Measurements from ENCODE around the gene ZNF398. TPM values are rescaled to one million over a fixed set of nuclear protein-coding genes. Genes with fewer than 3 reads are reported as not detected.
A peak's percentile ranks its signal among the peaks of the same experiment; 100 is the strongest.

The ZNF398 gene
- total RNA-seq, 1 donor: 18.6 TPM

DNA sequence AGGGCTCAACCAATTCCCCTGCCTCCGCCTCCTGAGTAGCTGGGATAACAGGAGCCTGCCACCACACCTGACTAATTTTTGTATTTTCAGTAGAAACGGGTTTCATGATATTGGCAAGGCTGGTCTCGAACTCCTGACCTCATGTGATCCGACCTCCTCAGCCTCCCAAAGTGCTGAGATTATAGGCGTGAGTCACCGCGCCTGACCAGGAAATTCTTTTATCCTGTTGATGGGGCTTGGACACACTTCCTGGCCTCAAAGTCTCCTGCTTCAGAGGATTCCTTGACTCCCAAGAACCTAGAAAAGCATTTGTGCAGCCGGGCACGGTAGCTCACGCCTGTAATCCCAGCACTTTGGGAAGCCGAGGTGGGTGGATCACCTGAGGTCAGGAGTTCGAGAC is 37.3 kb upstream of the ZNF398 start:
- no peak for DNase-seq (ENCODE audit: low read depth)

DNA sequence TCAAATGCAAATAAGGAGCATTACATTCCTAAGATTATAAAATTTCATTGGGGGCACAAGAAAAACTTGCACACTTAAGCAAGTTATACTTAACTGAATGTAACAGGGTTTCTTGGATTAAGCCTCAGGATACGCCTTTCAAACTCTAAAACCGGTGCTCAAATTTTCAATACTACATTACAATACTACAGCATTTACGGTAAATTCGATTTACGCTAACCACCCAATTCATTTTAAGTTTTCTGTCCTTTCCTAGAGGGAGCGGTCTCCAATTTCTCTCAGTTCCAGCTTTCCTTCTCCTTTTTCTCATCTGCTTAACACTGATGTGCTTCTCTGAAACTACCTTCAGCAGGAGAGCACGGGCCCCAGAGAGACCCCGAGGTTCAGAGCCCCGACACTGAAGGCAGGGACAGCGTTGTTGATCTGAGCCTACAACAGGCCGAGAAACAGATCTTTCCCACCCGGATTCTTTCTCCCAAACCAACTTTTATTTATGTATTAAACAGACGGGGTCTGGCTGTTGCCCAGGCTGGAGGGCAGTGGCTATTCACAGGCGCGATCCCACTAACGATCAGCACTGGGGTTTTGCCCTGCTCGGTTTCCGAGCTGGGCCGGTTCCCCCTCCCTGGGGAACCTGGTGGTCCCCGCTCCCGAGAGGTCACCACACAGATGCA is 21.9 kb upstream of the ZNF398 start:
- DNase-seq (ENCODE audit: low read depth): peak; percentile 22
- no peak for TF ChIP-seq CTCF (IDR thresholded peaks at IDR 0.05; ENCODE audit: insufficient read depth, low read depth, low read length)
- H3K4me3 ChIP-seq (ENCODE audit: low read depth, low read length): peak overlapping the region; percentile 71

More for the DNA sequence above, 37.3 kb upstream of the ZNF398 start:
- no peak overlapping the region for H3K4me3 ChIP-seq (ENCODE audit: low read depth, low read length)
- no peak for TF ChIP-seq CTCF (IDR thresholded peaks at IDR 0.05; ENCODE audit: insufficient read depth, low read depth, low read length)

GRCh38 chr7:149125863-149126661 is 21.2 kb upstream of the ZNF398 start, which contains the start of gene ZNF425:
Gene ZNF425 (minus strand): TSS chr7:149126324. CDS start chr7:149126213, 111 bp downstream.
- peak; percentile 94 for TF ChIP-seq CTCF (IDR thresholded peaks at IDR 0.05; ENCODE audit: insufficient read depth, low read depth, low read length)
- peak; percentile 91 for DNase-seq (ENCODE audit: low read depth)
- peak within 1 kb of the TSS; percentile 71 for H3K4me3 ChIP-seq (ENCODE audit: low read depth, low read length)

DNA sequence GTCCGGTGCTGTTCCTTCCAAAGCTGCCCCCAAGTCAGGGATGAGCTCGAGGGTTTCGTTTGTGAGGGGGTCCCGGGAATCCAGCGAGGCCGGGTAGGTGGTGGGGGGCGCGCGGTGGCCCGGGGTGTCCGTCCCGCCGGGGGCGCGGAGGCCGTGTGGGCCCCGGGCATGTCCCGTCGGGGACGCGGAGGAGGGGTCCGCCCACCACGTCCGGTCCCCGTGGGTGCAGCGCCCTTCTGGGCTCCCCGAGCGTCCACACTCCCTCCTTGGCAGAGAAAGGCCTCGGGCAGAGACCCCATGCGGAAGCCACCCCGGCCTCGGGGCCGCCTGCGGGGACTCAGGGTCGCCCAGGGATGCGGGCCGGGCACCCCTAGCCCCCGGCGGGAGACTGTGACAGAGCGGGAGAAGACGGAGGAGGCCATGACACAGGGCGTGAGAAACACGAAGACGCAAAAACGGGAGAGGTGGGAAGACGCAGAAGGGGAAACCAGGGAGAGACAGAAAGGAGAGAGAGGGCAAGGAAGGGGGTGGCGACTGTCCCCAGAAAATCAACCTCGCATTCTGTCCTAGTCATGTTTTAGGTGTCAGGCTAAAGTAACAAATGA is 20.5 kb upstream of the ZNF398 start:
- H3K4me3 ChIP-seq (ENCODE audit: low read depth, low read length): peak overlapping the region; percentile 71
- peak; percentile 12 for DNase-seq (ENCODE audit: low read depth)
- no peak for TF ChIP-seq CTCF (IDR thresholded peaks at IDR 0.05; ENCODE audit: insufficient read depth, low read depth, low read length)

DNA sequence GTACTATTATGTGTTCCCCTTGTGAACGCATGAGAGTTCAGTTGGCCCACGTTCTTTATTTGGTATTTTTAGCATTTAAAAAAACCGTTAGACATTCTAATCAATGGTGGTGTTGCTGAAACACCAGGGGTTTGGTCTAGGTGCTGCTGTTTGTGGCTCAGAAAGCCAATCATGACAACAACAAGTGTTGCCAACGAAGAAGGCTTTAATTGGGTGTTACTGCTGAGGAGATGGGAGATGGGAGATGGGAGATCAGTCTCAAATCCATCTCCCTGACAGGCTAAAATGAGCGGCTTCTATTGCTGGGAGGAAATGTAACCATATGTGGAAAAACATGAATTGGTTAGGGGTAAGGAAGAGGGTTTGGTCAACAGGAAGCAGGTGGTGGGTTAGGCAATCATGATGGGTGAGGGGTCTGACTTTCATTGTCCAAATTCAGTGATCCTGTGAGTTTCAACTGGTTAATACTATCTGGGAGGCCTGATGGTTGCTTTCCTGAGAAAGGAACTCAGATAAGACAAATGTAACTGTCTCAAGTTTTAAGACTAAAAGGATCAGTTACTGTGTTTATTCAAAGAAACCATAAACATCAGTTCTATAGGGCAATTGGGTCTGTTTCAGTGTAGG is 16.6 kb upstream of the ZNF398 start:
- DNase-seq (ENCODE audit: low read depth): no peak
- H3K4me3 ChIP-seq (ENCODE audit: low read depth, low read length): no peak overlapping the region
- no peak for TF ChIP-seq CTCF (IDR thresholded peaks at IDR 0.05; ENCODE audit: insufficient read depth, low read depth, low read length)

DNA sequence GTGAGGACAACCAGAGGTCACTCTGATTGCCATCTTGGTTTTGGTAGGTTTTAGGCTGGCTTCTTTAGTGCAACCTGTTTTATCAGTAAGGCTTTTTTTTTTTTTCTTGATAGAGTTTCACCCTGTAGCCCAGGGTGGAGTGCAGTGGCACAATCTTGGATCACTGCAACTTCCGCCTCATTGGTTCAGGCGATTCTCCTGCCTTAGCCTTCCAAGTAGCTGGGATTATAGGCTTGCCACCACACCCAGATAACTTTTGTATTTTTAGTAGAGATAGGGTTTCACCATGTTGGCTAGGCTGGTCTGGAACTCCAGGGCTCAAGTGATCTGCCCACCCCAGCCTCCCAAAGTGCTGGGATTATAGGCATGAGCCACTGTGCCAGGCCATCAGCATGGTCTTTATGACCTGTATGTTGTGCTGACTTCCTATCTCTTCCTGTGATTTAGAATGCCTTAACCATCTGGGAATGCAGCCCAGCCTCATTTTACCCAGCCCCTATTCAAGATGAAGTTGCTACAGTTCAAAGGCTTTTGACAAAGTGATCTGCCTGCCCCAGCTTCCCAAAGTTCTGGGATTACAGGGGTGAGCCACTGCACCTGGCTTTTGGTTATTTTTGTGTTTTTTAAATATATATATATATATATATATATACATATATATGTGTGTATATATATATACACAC is 14.1 kb upstream of the ZNF398 start:
- no peak for DNase-seq (ENCODE audit: low read depth)
- no peak for TF ChIP-seq CTCF (IDR thresholded peaks at IDR 0.05; ENCODE audit: insufficient read depth, low read depth, low read length)

More for the DNA sequence above, 14.1 kb upstream of the ZNF398 start:
- H3K4me3 ChIP-seq (ENCODE audit: low read depth, low read length): no peak overlapping the region

All from fibroblast of villous mesenchyme (primary cell).